GM21423 (cell line): ENCODE measurements around the gene ACOX2.
A peak's percentile ranks its signal among the peaks of the same experiment; 100 is the strongest.

ENCODE experiments used
- ATAC-seq: cut with Tn5 transposase; IDR thresholded peaks from one replicate; pipeline ENCODE4 v1.9.1; 2021; ENCODE audit warnings: mild to moderate bottlenecking, moderate library complexity; ENCODE audit not compliant: unreplicated experiment

The ACOX2 gene

GRCh38 chr3:58474967-58475578, 61.9 kb downstream of the ACOX2 start:
- ATAC-seq = no peak

- no peak for ATAC-seq
Observed at GRCh38 chr3:58474348-58474911, 62.6 kb downstream of the ACOX2 start.

- ATAC-seq = no peak
Observed at GRCh38 chr3:58473275-58473674, 63.7 kb downstream of the ACOX2 start.

- peak; percentile 47 for ATAC-seq
Observed at GRCh38 chr3:58471025-58471887, 65.7 kb downstream of the ACOX2 start.

- ATAC-seq = no peak
Observed at GRCh38 chr3:58470363-58471024, 66.5 kb downstream of the ACOX2 start.

- no peak for ATAC-seq
Observed at GRCh38 chr3:58469096-58469495, 67.9 kb downstream of the ACOX2 start.

- ATAC-seq = no peak
Observed at GRCh38 chr3:58466899-58467563, 70.0 kb downstream of the ACOX2 start.

GRCh38 chr3:58464866-58465265, 72.1 kb downstream of the ACOX2 start:
- ATAC-seq = no peak

GRCh38 chr3:58463942-58464271, 73.1 kb downstream of the ACOX2 start:
- no peak for ATAC-seq

GRCh38 chr3:58463181-58463941, 73.6 kb downstream of the ACOX2 start:
- ATAC-seq = peak; percentile 92

- no peak for ATAC-seq
Observed at GRCh38 chr3:58462829-58463180, 74.2 kb downstream of the ACOX2 start.

GRCh38 chr3:58459160-58459559, 77.8 kb downstream of the ACOX2 start:
- ATAC-seq = no peak
